Skeletal muscle satellite cell (primary cell): ENCODE results near the gene YARS1.

Experiments used
- H3K27me3 ChIP-seq: 2 replicates; pipeline ENCODE4 v1.7.0; 2013; ENCODE audit warnings: low read length; ENCODE audit not compliant: control insufficient read depth, insufficient read depth
- H3K36me3 ChIP-seq: 2 replicates; pipeline ENCODE4 v1.7.0; 2013; ENCODE audit warnings: mild to moderate bottlenecking, control low read depth, low read length; ENCODE audit not compliant: insufficient read depth
- H3K4me1 ChIP-seq: 2 replicates; pipeline ENCODE4 v1.7.0; 2013; ENCODE audit warnings: low read length; ENCODE audit not compliant: control insufficient read depth, insufficient read depth
- H3K4me2 ChIP-seq: 2 replicates; pipeline ENCODE4 v1.7.0; 2013; ENCODE audit warnings: mild to moderate bottlenecking, low read length
- H3K4me3 ChIP-seq: 2 replicates; pipeline ENCODE4 v1.7.0; 2013; ENCODE audit warnings: low read length
- H3K9ac ChIP-seq: 2 replicates; pipeline ENCODE4 v1.7.0; 2013; ENCODE audit warnings: mild to moderate bottlenecking, low read depth, low read length, moderate library complexity
- H3K9me3 ChIP-seq: replicated peaks from 2 replicates; pipeline ENCODE4 v1.7.0; 2013; ENCODE audit warnings: mild to moderate bottlenecking, control low read depth, low read length

YARS1 gene

GRCh38 chr1:32728413-32729077 is 88.6 kb downstream of the YARS1 start:
- no peaks in the 10 kb centered on the region for H3K9me3 ChIP-seq
- H3K4me1 ChIP-seq = peaks cover 22% of the 10 kb centered on the region
- H3K4me2 ChIP-seq = no peak overlapping the region
- no peak overlapping the region for H3K9ac ChIP-seq
- H3K4me3 ChIP-seq = no peak overlapping the region
- H3K36me3 ChIP-seq = no peaks in the 10 kb centered on the region
- no peaks in the 10 kb centered on the region for H3K27me3 ChIP-seq

DNA sequence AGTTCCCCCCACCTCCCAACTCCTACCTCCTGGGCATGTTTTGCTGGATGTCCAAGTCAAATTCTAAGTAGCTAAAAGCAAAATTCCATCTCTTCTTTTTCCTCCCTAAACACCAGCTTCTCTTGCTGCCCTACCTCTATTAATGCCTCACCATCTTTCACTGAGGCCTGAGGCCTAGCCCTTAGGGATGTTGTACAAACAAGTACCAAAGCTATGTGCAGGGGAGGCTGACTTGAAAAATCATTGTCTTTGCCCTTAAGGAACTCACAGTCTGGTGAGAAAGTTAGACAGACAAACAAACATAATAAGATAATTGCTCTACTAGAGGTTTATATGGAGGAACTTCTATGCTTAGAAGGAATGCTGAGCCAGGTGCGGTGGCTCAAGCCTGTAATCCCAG is 89.3 kb downstream of the YARS1 start:
- H3K36me3 ChIP-seq = no peaks in the 10 kb centered on the region
- peaks cover 19% of the 10 kb centered on the region for H3K4me1 ChIP-seq
- no peak overlapping the region for H3K4me2 ChIP-seq
- H3K27me3 ChIP-seq = no peaks in the 10 kb centered on the region
- no peak overlapping the region for H3K4me3 ChIP-seq
- H3K9me3 ChIP-seq = no peaks in the 10 kb centered on the region
- no peak overlapping the region for H3K9ac ChIP-seq

GRCh38 chr1:32725615-32725982 is 91.6 kb downstream of the YARS1 start:
- peak overlapping the region; percentile 8 for H3K9ac ChIP-seq
- H3K27me3 ChIP-seq = no peaks in the 10 kb centered on the region
- no peaks in the 10 kb centered on the region for H3K9me3 ChIP-seq
- H3K4me1 ChIP-seq = peaks cover 24% of the 10 kb centered on the region
- H3K36me3 ChIP-seq = no peaks in the 10 kb centered on the region
- H3K4me3 ChIP-seq = peak overlapping the region; percentile 30
- H3K4me2 ChIP-seq = peak overlapping the region; percentile 74
